Right lung (tissue), 10 donors: ENCODE measurements around the gene OR5T3. TPM values are rescaled to one million over a fixed set of nuclear protein-coding genes. Genes with fewer than 3 reads are reported as not detected.
"Not testable (repeated sequence)": the region's sequence is repeated elsewhere in the genome, so short reads cannot be mapped to it uniquely, and the experiment has no call there.

Source experiments
- DNase-seq, 2 donors: peaks; one replicate each; pipeline ENCODE4 v3.0.0-alpha.2; 2013
- long read RNA-seq, 8 donors: transcript quantifications; one replicate each; lab custom pipeline, GENCODE V29; 2026
- polyA plus RNA-seq, 5 donors: library from polyadenylated mRNA; unstranded; fragments of 120-200 nt; gene quantifications; one replicate each; pipeline versions ENCODE4 v1.2.1 to v1.2.3, GENCODE V29; 2013; ENCODE audit warnings: inconsistent platforms in 1 of 5, low replicate concordance in 1 of 5; ENCODE audit not compliant: insufficient read length in 5 of 5, insufficient read depth in 1 of 5

Gene OR5T3
- not detected for polyA plus RNA-seq
- long read RNA-seq, donor 1 = 0 reads
- long read RNA-seq, donor 2 = 0 reads
- long read RNA-seq, donor 3 = 0 reads
- long read RNA-seq, donor 4 = 0 reads
- long read RNA-seq, donor 5 = 0 reads
- long read RNA-seq, donor 6 = 0 reads
- long read RNA-seq, donor 7 = 0 reads
- long read RNA-seq, donor 8 = 0 reads

DNA sequence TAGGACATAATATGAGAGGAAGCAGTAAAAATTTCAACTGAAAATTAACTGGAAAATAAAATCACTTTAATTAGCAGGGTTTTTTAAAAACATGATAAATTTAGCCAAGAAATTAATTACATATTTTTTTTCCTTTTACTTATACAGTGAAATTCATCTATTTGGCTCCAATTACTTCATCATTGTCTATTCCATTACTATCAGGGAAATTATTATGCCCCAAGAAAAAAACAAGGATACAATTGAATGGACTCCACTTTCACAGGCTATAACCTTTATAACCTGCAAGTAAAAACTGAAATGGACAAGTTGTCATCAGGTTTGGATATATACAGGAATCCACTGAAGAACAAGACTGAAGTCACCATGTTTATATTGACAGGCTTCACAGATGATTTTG, at the start of gene OR5T3:
Gene OR5T3 (plus strand): TSS at position 301 of the 400 bp plus-strand sequence. CDS start 0 bp downstream, at position 301.
- no peak for DNase-seq

DNA sequence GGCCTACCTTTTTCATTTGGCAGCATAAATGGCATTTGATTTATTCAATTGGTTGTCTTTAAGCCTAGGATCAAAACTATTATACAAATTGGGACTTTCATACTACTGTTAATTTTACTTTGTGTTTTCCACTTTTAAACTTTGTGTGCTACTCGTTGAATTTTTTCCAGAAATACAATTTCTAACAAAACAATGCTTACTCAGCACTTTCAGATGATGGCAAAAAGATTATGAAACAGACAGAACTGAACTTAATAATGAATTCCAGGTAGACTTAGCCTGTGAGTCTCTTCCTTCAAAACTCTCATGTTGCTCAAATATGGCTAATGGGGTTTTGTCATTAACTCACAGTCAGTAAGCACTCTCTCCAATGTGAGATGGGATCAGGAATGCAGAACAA, 44.3 kb upstream of the OR5T3 start:
- no peak for DNase-seq

DNA sequence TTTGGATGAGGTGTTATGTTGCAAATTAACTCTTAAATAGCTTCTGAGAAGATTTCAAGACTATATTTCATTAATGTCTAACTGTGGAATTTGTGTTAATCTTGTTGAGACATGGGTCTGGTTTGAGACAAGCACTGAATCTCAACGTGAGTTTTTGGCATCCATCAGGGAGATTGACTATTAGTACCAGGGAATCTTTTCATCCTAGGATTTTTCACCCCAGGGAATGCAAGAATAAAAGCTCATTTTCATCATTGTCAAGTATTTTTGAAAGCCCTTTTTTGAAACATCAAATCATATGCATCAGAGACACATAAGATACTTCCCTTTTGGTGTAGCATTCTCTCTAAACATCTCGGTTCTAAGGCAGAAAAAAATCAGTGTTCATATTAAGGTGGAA, 37.5 kb upstream of the OR5T3 start:
- DNase-seq = no peak

DNA sequence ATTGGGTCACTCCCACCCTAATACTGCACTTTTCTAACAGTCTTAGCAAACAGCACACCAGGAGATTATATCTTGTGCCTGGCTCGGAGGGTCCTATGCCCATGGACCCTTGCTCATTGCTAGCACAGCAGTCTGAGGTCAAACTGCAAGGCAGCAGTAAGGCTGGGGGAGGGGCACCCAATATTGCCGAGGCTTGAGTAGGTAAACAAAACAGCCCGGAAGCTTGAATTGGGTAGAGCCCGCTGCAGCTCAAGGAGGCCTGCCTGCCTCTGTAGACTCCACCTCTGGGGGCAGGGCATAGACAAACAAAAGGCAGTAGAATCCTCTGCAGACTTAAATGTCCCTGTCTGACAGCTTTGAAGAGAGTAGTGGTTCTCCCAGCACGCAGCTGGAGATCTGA, 32.3 kb upstream of the OR5T3 start:
- not testable (repeated sequence) for DNase-seq

DNA sequence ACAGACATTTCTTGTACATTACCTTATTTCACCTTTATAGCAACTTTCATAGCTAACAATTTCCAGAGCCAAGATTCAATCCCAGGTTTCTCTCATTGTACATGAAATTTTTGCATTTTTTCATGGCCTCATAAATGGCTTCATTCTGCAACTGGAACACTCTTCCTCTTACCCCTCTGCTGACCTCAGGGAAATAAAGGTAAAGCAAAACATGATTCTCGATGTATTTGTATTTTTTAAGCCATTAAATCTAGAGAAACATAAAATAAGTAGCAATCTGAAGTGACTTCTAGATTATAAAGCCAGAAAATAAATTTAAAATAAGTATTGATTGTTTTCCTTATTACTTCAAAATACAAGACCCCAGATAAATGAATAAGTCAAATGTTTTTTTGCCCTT, 17.9 kb upstream of the OR5T3 start, which contains the start of gene OR5T2:
Gene OR5T2 (minus strand): TSS at position 101 of the 400 bp plus-strand sequence. CDS start 1,193 bp downstream, outside the sequence.
- no peak for DNase-seq

DNA sequence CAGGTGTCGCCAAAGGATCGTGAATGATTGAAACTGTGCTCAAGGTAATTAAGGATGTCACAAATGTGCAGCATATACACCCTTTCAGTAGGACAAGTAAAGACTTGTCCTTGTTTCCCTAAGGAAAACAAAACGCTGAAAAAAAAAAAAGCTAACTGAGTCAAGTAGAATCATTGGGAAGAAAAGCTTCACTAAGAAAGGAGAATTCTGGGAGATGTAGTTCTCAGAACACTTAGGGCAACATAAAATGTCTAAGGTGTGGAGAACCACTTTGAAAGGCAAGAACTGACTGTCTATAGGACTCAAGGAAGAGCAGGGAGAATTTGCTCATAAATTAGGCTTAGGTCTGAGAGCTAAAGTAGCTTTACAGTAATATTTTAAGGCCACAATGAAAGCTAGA, 19.0 kb downstream of the OR5T3 start:
- no peak for DNase-seq

DNA sequence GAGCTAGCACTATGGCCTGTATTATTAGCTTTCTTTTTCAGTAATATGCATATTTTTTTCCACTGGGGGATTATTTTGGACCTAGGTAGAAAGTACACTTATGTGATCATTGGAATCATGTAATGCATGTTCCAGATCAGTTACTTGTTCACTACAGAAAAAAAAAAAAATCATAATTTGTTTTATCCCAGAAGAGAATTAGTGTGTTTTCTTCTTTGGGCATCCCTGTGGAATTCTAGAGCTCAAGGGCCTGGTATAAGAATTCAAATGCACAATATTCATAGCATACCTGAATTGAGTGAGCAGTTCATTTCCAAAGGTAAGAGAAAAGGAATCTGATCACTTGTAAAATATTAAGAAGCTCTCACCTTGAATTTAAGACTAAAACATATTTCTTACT, 21.8 kb downstream of the OR5T3 start, which contains the start of gene OR5T1:
Gene OR5T1 (plus strand): TSS at position 301 of the 400 bp plus-strand sequence. CDS start 1,485 bp downstream, outside the sequence.
- DNase-seq = no peak

DNA sequence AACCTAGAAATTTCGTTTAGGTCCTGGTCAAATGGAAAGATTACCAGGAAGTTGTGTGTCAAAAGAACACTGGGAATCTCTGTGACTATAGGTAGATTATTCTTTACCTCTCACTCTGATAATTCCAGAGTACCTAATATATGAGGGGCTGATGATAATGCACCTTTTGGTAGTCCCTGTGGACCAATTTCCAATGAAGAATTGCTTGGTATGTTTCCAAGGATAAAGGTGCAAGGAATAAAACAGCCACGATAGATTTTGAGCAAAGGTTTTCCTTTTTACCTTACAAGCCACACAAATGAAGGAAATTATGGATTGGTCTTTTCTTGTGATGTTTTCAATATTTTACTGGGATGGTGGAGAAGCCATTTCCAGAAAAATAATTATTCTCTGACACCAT, 40.1 kb downstream of the OR5T3 start, which contains the start of gene OR8H1:
Gene OR8H1 (minus strand): TSS at position 101 of the 400 bp plus-strand sequence. CDS start 1,192 bp downstream, outside the sequence.
- no peak for DNase-seq

DNA sequence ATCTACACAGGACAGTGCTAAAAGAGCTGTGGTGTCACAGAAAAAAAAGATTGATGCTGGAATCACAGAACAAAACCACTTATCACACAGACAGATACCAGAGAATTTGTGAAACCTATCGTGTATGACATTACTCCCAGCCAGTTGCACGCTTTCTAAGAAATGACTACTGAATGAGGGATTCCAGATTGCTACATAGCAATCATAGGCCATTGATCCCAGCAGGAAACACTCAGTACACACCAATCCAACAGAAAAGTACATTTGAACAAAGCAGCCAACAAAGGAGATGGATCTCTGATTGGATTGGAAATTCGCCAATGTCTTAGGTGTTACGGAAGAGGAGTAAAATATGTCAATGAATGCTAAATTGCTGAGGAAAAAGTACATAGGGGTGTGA, 44.8 kb downstream of the OR5T3 start:
- no peak for DNase-seq

Other genes starting within 250 kb of the OR5T3 start
- under 1 TPM; 0.04 to 0.08 (median 0.06) TPM for gene OR5AS1, start 224.6 kb upstream of the OR5T3 start, polyA plus RNA-seq
- gene OR8I2, start 158.9 kb upstream of the OR5T3 start, polyA plus RNA-seq = not detected
- gene OR8H2, start 148.6 kb upstream of the OR5T3 start, polyA plus RNA-seq = not detected
- not detected for gene OR8H3, start 129.9 kb upstream of the OR5T3 start, polyA plus RNA-seq
- not detected for gene OR8J3, start 112.1 kb upstream of the OR5T3 start, polyA plus RNA-seq
- gene OR8K5, start 91.9 kb upstream of the OR5T3 start, polyA plus RNA-seq = not detected
- not detected for gene OR5J2, start 75.6 kb upstream of the OR5T3 start, polyA plus RNA-seq
- not detected for gene OR5T2, start 18.0 kb upstream of the OR5T3 start, polyA plus RNA-seq
- not detected for gene OR5T1, start 21.9 kb downstream of the OR5T3 start, polyA plus RNA-seq
- under 1 TPM in 1 of 5 donors, not detected in 4; 0.04 TPM for gene OR8H1, start 40.0 kb downstream of the OR5T3 start, polyA plus RNA-seq
- not detected for gene OR8K3, start 62.9 kb downstream of the OR5T3 start, polyA plus RNA-seq
- not detected for gene OR8K1, start 93.8 kb downstream of the OR5T3 start, polyA plus RNA-seq
- not detected for gene OR8J1, start 102.0 kb downstream of the OR5T3 start, polyA plus RNA-seq
- not detected for gene OR8U1, start 123.4 kb downstream of the OR5T3 start, polyA plus RNA-seq
- not detected for gene OR5AL1, start 160.4 kb downstream of the OR5T3 start, polyA plus RNA-seq
- not detected for gene OR5M3, start 221.1 kb downstream of the OR5T3 start, polyA plus RNA-seq
- gene OR5M8, start 239.1 kb downstream of the OR5T3 start, polyA plus RNA-seq = not detected